Eye (tissue), 1 donor: ENCODE results near the gene NOL9.
"Not testable (repeated sequence)": the region's sequence is repeated elsewhere in the genome, so short reads cannot be mapped to it uniquely, and the experiment has no call there.

ENCODE experiments used
- DNase-seq: peaks from one replicate; pipeline ENCODE4 v3.0.0-alpha.2; 2015

NOL9 gene

GRCh38 chr1:6501279-6501813 is 53.0 kb downstream of the NOL9 start:
- no peak for DNase-seq

DNA sequence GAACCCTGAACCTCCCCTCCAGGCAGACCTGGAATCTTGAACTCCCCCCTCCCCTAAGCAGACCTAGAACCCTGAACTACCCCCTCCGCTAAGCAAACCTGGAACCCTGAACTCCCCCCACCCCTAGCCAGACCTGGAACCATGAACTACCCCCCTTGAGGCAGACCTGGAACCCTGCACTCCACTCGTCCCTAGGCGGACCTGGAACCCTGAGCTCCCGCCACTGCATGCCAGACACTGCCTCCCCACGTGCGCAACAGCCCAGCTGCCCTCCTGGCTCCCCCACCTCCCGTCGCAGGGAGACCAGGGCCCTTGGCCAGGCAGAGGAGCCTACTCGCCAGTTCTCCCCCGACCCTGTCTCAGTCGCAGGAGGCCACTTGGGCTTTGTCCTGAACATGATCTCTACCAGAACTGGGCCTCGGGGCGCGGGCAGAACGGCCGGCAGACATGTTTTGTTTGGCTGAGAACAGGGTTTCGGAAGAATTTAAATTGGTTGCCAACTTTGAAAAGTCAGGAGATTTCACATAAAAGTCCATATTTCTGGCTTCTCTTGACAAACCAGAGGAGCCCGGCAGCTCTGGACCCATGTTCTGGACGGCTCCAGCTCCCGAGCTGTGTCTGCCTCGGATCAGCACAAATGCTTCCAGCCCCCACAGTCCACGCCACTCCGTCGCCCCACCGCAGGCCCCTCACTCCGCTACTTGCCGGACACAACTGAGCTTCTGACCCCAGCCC is 53.6 kb downstream of the NOL9 start:
- DNase-seq, result no peak

- no peak for DNase-seq
Observed at GRCh38 chr1:6499296-6499695, 55.0 kb downstream of the NOL9 start.

- DNase-seq, result no peak
Observed at GRCh38 chr1:6498576-6499111, 55.7 kb downstream of the NOL9 start.

DNA sequence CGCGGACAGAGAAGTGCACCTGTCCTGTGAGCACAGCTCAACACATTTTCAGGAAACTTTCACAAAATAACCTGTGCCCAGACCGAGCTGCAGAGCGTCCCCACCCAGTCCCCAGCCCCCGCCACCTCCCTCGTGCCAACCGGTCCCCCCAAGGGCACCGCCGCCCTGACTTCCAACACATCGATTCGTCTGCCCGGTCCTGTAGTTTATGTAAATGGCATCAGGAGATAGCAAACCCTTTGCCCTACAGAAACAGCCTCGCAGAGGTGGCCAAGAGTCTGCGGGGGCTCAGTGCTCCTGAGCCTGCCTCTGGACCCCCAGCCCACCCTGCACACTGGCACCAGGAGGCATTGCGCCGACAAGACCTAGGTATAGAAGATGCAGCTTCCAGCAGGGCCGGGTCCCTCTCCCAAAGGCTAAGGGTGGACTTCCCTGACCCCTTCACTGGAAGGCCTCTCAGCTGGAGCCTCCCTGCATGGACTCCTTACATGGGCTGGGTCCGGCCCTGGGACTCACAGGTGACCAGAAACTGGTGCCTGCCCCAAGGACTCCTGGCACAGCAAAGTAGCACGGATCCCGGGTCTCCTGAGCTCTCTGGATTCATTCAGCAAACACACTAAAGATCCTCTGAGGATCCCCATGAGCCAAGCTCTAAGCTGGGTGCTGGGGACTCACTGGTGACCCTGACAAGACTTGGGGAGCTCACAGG is 56.3 kb downstream of the NOL9 start:
- no peak for DNase-seq

DNA sequence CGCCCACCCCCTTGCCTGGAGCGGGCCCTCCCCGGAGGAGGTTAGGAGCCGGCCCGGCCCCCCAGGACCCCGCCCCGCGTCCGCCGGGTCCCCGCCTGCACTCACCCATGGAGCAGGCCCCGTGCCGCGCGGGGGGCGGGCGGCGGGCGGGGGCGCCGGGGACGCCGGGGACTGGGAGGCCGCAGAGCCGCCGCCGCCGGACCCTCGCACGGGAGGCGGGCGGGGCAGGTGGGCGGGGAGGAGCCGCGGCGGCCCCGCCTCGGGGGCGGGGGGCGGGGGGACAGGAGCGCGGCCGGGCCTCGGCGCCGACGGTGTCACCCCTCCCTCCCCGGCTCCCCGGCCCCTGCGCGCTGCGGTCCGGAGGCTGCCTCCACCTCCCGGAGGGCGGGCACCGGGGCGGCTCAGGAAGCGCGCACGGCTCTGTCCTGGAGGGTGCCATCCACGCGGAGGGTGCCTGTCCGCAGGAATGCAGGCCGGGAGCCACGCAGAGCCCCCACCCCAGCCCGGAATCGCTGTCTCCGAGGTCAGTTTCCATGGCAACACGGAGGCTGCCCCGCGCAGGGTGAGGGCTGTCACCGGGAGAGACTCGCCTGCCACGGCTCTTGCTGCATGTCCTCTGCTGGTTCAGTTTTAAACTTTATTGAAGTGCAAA is 57.0 kb downstream of the NOL9 start:
- peak; percentile 85 for DNase-seq

DNA sequence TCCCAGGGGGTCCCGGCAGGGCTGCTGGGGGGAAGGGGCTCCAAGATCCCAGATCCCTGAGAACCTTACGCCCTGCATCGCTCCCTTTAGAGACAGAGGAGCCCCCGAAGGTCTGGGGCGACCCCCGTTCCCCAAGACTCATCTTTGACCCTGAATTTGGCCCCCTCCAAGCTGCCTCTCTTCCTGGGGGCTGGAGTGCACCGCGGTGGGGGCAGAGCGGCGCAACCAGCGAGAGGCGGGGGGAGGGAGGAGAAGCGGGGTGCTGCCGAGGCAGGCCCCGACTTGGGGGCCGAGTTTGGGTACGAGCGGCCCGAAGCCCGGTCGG is 57.5 kb downstream of the NOL9 start:
- DNase-seq, result no peak

DNA sequence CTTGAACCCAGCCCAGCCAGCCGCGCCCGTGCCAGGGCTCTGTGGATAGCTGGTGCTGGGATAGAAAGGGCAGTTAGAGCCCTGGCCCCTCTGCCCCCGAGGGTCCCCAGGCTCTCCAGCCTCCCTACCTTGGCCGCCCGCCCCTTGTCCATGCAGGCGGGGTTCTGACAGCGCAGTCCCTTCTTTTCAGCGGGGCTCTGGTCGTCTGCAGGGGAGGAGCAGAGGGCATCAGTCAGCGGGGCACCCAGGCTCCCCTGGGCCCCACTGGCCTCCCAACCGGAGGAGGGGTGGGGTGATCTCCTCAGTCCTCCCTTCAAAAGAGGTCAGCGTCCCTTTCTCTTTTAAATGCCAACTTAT is 58.0 kb downstream of the NOL9 start:
- no peak for DNase-seq

- no peak for DNase-seq
Observed at GRCh38 chr1:6495540-6496364, 58.6 kb downstream of the NOL9 start.

DNA sequence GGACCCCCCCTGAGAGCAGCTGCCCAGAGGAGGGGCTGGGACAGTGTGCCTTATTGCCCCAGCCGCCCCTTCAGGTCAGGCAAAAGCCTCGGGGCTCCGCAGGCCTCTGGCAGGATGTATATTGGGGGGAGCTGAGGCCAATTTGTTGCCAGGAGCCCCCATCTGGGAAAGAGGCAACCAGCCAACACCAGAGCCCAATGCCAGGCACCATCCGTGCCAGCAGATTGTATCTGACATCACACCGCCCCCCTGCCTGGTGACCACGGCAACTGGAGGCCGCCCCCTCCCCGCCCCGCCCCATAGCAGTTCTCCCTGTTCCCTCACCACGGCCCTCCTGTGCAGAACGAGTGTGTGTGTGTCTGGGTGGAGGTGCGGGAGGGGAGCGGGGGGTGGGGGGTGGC is 59.3 kb downstream of the NOL9 start:
- no peak for DNase-seq

GRCh38 chr1:6494627-6495026 is 59.7 kb downstream of the NOL9 start:
- no peak for DNase-seq

GRCh38 chr1:6493834-6494223 is 60.5 kb downstream of the NOL9 start:
- DNase-seq, result not testable (repeated sequence)

GRCh38 chr1:6491966-6492365 is 62.3 kb downstream of the NOL9 start:
- DNase-seq, result no peak

- no peak for DNase-seq
Observed at GRCh38 chr1:6491480-6491962, 62.8 kb downstream of the NOL9 start, which contains the start of gene PLEKHG5. Gene PLEKHG5, minus strand, starts transcription at chr1:6491667. Its CDS starts 14,096 bp downstream, at chr1:6477571.

GRCh38 chr1:6491081-6491449 is 63.2 kb downstream of the NOL9 start:
- DNase-seq, result no peak

GRCh38 chr1:6490181-6491080 is 63.9 kb downstream of the NOL9 start:
- DNase-seq, result peak; percentile 84

GRCh38 chr1:6489799-6490180 is 64.5 kb downstream of the NOL9 start:
- DNase-seq, result peak; percentile 89

DNA sequence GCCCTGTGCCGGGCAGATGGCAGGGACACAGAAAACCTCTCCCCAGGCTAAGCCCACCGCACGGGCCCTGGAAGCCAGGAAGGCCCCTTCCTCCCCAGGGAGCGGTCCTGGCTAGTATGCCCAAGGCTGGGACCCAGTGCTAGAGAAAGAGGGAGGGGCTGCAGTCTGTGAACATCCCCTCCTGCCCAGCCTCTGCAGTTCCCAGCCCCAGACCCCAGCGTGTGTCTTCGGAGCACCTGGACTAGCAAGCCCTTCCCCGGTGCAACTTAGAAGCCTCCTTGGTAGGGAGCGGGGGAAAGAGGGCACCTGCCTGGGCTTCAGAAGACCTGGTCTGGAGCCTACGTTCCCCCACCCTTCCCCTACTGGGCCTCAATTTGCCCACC is 64.9 kb downstream of the NOL9 start:
- DNase-seq, result no peak

GRCh38 chr1:6488602-6489382 is 65.5 kb downstream of the NOL9 start:
- no peak for DNase-seq

GRCh38 chr1:6487804-6488484 is 66.4 kb downstream of the NOL9 start:
- DNase-seq, result no peak
